ENCODE measurements around the gene NKD1. TPM values are rescaled to one million over a fixed set of nuclear protein-coding genes. Genes with fewer than 3 reads are reported as not detected.

NKD1 gene
- total RNA-seq, 1 experiment from 2014 or later = 11.4 TPM

GRCh38 chr16:50537533-50538290 is 10.5 kb upstream of the NKD1 start (continued):
- TF ChIP-seq ZBTB33 (IDR thresholded peaks at IDR 0.05; ENCODE audit: extremely low read depth, insufficient replicate concordance, low read length) (no peak), ELF1 (IDR thresholded peaks at IDR 0.05; ENCODE audit: borderline replicate concordance, low read depth) (no peak), EZH2phosphoT487 (IDR thresholded peaks at IDR 0.05; ENCODE audit: borderline replicate concordance) (no peak), SIN3A (IDR thresholded peaks at IDR 0.05; ENCODE audit: low read depth) (no peak)

DNA sequence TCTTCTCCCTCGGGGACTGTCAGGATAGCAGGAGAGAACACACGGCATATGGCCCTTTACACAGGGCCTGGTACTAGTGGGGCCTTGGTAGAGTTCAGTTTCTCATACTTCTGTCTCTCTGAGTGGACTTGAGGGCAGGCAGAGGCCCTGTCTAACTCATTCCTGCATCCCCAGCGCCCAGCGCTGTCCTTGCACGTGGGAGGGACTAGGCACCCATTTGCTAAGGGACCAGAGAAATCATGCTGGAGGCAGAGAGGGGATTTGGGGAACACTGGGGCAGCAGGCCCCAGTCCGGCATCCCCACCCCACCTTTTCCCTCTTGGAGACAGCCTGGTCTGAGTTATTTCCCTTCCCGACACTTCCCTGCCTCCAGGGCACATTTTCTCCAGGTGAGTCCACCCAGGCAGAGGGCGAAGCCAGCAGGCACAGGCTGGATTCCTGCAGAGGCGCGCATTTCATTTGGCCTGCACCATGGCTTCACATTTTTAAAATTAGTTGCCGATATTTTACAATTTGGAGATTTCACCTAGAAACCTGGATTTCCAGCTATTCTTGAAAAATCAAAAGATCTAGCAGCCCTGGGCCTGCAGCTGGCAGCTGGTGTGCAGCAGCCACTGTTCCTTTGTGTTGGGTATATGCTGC is 9.7 kb upstream of the NKD1 start:
- no peaks in the 10 kb centered on the region for H3K27me3 ChIP-seq (ENCODE audit: insufficient read depth, low read length)
- ChIA-PET RAD21 (ENCODE audit: low non-redundant PET in 1 of 2, low total read pairs in 2 of 2, uncharacterized antibody in 2 of 2, unreplicated experiment in 2 of 2) (no interaction called here), POLR2A (no interaction called here), CTCF (no interaction called here)
- H3K9me2 ChIP-seq (ENCODE audit: insufficient read depth) = no peaks in the 10 kb centered on the region
- no TSS peak for BruUV-seq (replicated peaks)
- TF ChIP-seq, protein P1, sequence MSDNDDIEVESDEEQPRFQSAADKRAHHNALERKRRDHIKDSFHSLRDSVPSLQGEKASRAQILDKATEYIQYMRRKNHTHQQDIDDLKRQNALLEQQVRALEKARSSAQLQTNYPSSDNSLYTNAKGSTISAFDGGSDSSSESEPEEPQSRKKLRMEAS (IDR thresholded peaks at IDR 0.05) = no peak
- no peak for TF ChIP-seq POLR2A (IDR thresholded peaks at IDR 0.05; ENCODE audit: borderline replicate concordance, extremely low read depth, insufficient read depth, insufficient read length)
- no peak for TF ChIP-seq SP1 (IDR thresholded peaks at IDR 0.05; ENCODE audit: low read depth)
- TF ChIP-seq CTCF (IDR thresholded peaks at IDR 0.05 in 2 of 3, conservative IDR thresholded peaks at IDR 0.05 in 1 of 3; ENCODE audit: borderline replicate concordance in 1 of 3, insufficient read depth in 1 of 3, low read depth in 2 of 3, low read length in 2 of 3) = no peak
- no peak for TF ChIP-seq JUND (IDR thresholded peaks at IDR 0.05)
- no peaks in the 10 kb centered on the region for H3K4me1 ChIP-seq (ENCODE audit: control insufficient read depth in 1 of 2, insufficient read depth in 2 of 2, low read length in 2 of 2)
- no peak overlapping the region for H3K4me3 ChIP-seq (replicated peaks in 1 of 2; ENCODE audit: low read depth in 1 of 2, low read length in 2 of 2)
- no peak overlapping the region for H2AFZ ChIP-seq (ENCODE audit: low read depth, low read length, poor library complexity, severe bottlenecking)
- no peak overlapping the region for H3K9ac ChIP-seq (ENCODE audit: low read length)
- H3K9me3 ChIP-seq (ENCODE audit: control insufficient read depth in 1 of 2, insufficient read depth in 1 of 2, low read depth in 1 of 2, low read length in 2 of 2) = no peaks in the 10 kb centered on the region
- H3K27ac ChIP-seq (ENCODE audit: low read depth, low read length) = no peak overlapping the region
- ATAC-seq (no peak), DNase-seq (ENCODE audit: low read depth, low spot score) (no peak)
- no peaks in the 10 kb centered on the region for H3K79me2 ChIP-seq (ENCODE audit: insufficient read depth, low read length)
- intact Hi-C loops (cut with micrococcal nuclease) = no loop called here
- no peaks in the 10 kb centered on the region for H3K36me3 ChIP-seq (ENCODE audit: control insufficient read depth in 1 of 2, insufficient read depth in 2 of 2, low read length in 2 of 2)
- no peaks in the 10 kb centered on the region for H4K20me1 ChIP-seq (ENCODE audit: insufficient read depth)
- H3K4me2 ChIP-seq (ENCODE audit: low read length) = no peak overlapping the region
